BLaER1 treated with 17β-estradiol and CSF1 and Interleukin-3, amounts not matched to agents 10 nM and 100 nM (cell line): ENCODE data around the gene NBPF12.
"Not testable (repeated sequence)": the region's sequence is repeated elsewhere in the genome, so short reads cannot be mapped to it uniquely, and the experiment has no call there.

Source experiments
- H3K27ac ChIP-seq, 11 experiments: shearing (Covaris generic); formaldehyde crosslinking; 2 replicates each; pipeline ENCODE4 v1.8.1; 2022
- H3K27me3 ChIP-seq, 11 experiments: shearing (Covaris generic); formaldehyde crosslinking; 2 replicates each; pipeline ENCODE4 v1.8.1; 2022
- H3K36me3 ChIP-seq, 11 experiments: shearing (Covaris generic); formaldehyde crosslinking; 2 replicates each; pipeline ENCODE4 v1.8.1; 2022
- H3K4me1 ChIP-seq, 10 experiments: shearing (Covaris generic); formaldehyde crosslinking; 2 replicates each; pipeline ENCODE4 v1.8.1; 2022
- H3K4me2 ChIP-seq, 11 experiments: shearing (Covaris generic); formaldehyde crosslinking; 2 replicates each; pipeline ENCODE4 v1.8.1; 2022
- H3K4me3 ChIP-seq, 10 experiments: shearing (Covaris generic); formaldehyde crosslinking; 2 replicates each; pipeline ENCODE4 v1.8.1; 2022
- H3K9ac ChIP-seq, 11 experiments: shearing (Covaris generic); formaldehyde crosslinking; 2 replicates each; pipeline ENCODE4 v1.8.1; 2022
- H3K9me3 ChIP-seq, 11 experiments: shearing (Covaris generic); formaldehyde crosslinking; replicated peaks in 1 of 11; 2 replicates each; pipeline ENCODE4 v1.8.1; 2022
- H4K20me1 ChIP-seq, 11 experiments: shearing (Covaris generic); formaldehyde crosslinking; 2 replicates each; pipeline ENCODE4 v1.8.1; 2022

Gene NBPF12

GRCh38 chr1:146938927-146939786 lies 1.0 kb downstream of the NBPF12 start:
- H4K20me1 ChIP-seq = peaks cover 0 to 11% (median 0%) of the 10 kb centered on the region in 11 experiments; a peak in 4 of 22 replicates
- peak overlapping the region; percentile 68 to 80 (median 76) for H3K4me3 ChIP-seq
- peak overlapping the region; percentile 72 to 84 (median 79) for H3K4me2 ChIP-seq
- not testable (repeated sequence) for H3K27me3 ChIP-seq, H3K9me3 ChIP-seq, H3K4me1 ChIP-seq, H3K36me3 ChIP-seq
- H3K9ac ChIP-seq = peak overlapping the region; percentile 84 to 92 (median 87)
- peak overlapping the region; percentile 81 to 89 (median 83) for H3K27ac ChIP-seq

GRCh38 chr1:146940293-146940692 lies 2.2 kb downstream of the NBPF12 start:
- H3K9me3 ChIP-seq, H3K27me3 ChIP-seq, H3K27ac ChIP-seq, H3K36me3 ChIP-seq, H3K9ac ChIP-seq, H3K4me3 ChIP-seq, H3K4me1 ChIP-seq: not testable (repeated sequence)
- Histone ChIP-seq H4K20me1 (peaks cover 0 to 11% (median 0%) of the 10 kb centered on the region in 11 experiments; a peak in 4 of 22 replicates), H3K4me2 (peak overlapping the region in 8 of 11 experiments; percentile 72 to 81 (median 77); a peak in 7 of 22 replicates)

- H3K9ac ChIP-seq, H3K27me3 ChIP-seq, H3K27ac ChIP-seq, H3K4me1 ChIP-seq, H3K36me3 ChIP-seq, H3K4me3 ChIP-seq, H3K4me2 ChIP-seq, H3K9me3 ChIP-seq: not testable (repeated sequence)
- peaks cover 0 to 11% (median 0%) of the 10 kb centered on the region in 11 experiments; a peak in 4 of 22 replicates for H4K20me1 ChIP-seq
These were observed 5.3 kb downstream of the NBPF12 start for GRCh38 chr1:146943342-146943886.

- not testable (repeated sequence) for H3K9me3 ChIP-seq, H3K4me2 ChIP-seq, H3K36me3 ChIP-seq, H3K4me3 ChIP-seq, H3K4me1 ChIP-seq, H4K20me1 ChIP-seq, H3K9ac ChIP-seq, H3K27me3 ChIP-seq, H3K27ac ChIP-seq
These were observed 10.0 kb downstream of the NBPF12 start for GRCh38 chr1:146948127-146948526.

GRCh38 chr1:146964340-146964739 lies 26.2 kb downstream of the NBPF12 start:
- not testable (repeated sequence) for H3K27ac ChIP-seq, H3K9ac ChIP-seq, H3K9me3 ChIP-seq, H3K4me1 ChIP-seq, H3K27me3 ChIP-seq, H3K4me3 ChIP-seq, H4K20me1 ChIP-seq, H3K4me2 ChIP-seq
- H3K36me3 ChIP-seq = peaks cover 0 to 22% (median 0%) of the 10 kb centered on the region in 11 experiments; a peak in 8 of 22 replicates

GRCh38 chr1:146966351-146966750 lies 28.2 kb downstream of the NBPF12 start:
- H3K4me1 ChIP-seq, H3K4me2 ChIP-seq, H3K27ac ChIP-seq, H3K4me3 ChIP-seq, H3K27me3 ChIP-seq, H3K9me3 ChIP-seq, H3K9ac ChIP-seq, H4K20me1 ChIP-seq: not testable (repeated sequence)
- peaks cover 0 to 33% (median 6%) of the 10 kb centered on the region in 11 experiments; a peak in 13 of 22 replicates for H3K36me3 ChIP-seq

- H3K36me3 ChIP-seq = peaks cover 0 to 16% (median 6%) of the 10 kb centered on the region in 11 experiments; a peak in 12 of 22 replicates
- not testable (repeated sequence) for H3K9me3 ChIP-seq, H3K4me3 ChIP-seq, H3K27ac ChIP-seq, H3K4me1 ChIP-seq, H3K27me3 ChIP-seq, H4K20me1 ChIP-seq, H3K9ac ChIP-seq, H3K4me2 ChIP-seq
These were observed 32.5 kb downstream of the NBPF12 start for GRCh38 chr1:146970656-146971055.

GRCh38 chr1:146972681-146973080 lies 34.6 kb downstream of the NBPF12 start:
- not testable (repeated sequence) for H3K9me3 ChIP-seq, H3K4me1 ChIP-seq, H4K20me1 ChIP-seq, H3K9ac ChIP-seq, H3K4me3 ChIP-seq, H3K27ac ChIP-seq, H3K4me2 ChIP-seq, H3K27me3 ChIP-seq
- H3K36me3 ChIP-seq = peaks cover 0 to 16% (median 6%) of the 10 kb centered on the region in 11 experiments; a peak in 12 of 22 replicates

GRCh38 chr1:146985855-146986254 lies 47.7 kb downstream of the NBPF12 start:
- H3K9me3 ChIP-seq, H4K20me1 ChIP-seq, H3K4me3 ChIP-seq, H3K4me1 ChIP-seq, H3K27ac ChIP-seq, H3K4me2 ChIP-seq, H3K27me3 ChIP-seq, H3K9ac ChIP-seq: not testable (repeated sequence)
- peaks cover 4 to 17% (median 9%) of the 10 kb centered on the region in 11 experiments for H3K36me3 ChIP-seq

- H4K20me1 ChIP-seq, H3K27ac ChIP-seq: not testable (repeated sequence)
These were observed 48.3 kb downstream of the NBPF12 start for GRCh38 chr1:146986450-146986849.

GRCh38 chr1:146987502-146987901 lies 49.4 kb downstream of the NBPF12 start:
- not testable (repeated sequence) for H3K27ac ChIP-seq, H3K4me1 ChIP-seq, H3K9ac ChIP-seq, H3K4me2 ChIP-seq, H3K27me3 ChIP-seq, H4K20me1 ChIP-seq, H3K4me3 ChIP-seq, H3K9me3 ChIP-seq
- peaks cover 4 to 15% (median 9%) of the 10 kb centered on the region in 11 experiments for H3K36me3 ChIP-seq

More at GRCh38 chr1:146986450-146986849, 48.3 kb downstream of the NBPF12 start:
- not testable (repeated sequence) for H3K27me3 ChIP-seq, H3K4me1 ChIP-seq, H3K4me2 ChIP-seq, H3K9ac ChIP-seq, H3K4me3 ChIP-seq, H3K9me3 ChIP-seq
- H3K36me3 ChIP-seq = peaks cover 4 to 17% (median 9%) of the 10 kb centered on the region in 11 experiments

- not testable (repeated sequence) for H3K9ac ChIP-seq, H3K27ac ChIP-seq, H3K9me3 ChIP-seq, H4K20me1 ChIP-seq, H3K4me3 ChIP-seq, H3K27me3 ChIP-seq, H3K4me1 ChIP-seq, H3K4me2 ChIP-seq
- H3K36me3 ChIP-seq = peaks cover 4 to 18% (median 9%) of the 10 kb centered on the region in 11 experiments
These were observed 51.3 kb downstream of the NBPF12 start for GRCh38 chr1:146989455-146989854.

GRCh38 chr1:147008495-147008894 lies 70.4 kb downstream of the NBPF12 start:
- H3K9me3 ChIP-seq = peaks cover 8 to 25% (median 15%) of the 10 kb centered on the region in 11 experiments; a peak in 17 of 22 replicates
- H3K4me3 ChIP-seq, H3K27ac ChIP-seq, H3K36me3 ChIP-seq, H4K20me1 ChIP-seq, H3K4me1 ChIP-seq, H3K27me3 ChIP-seq, H3K4me2 ChIP-seq, H3K9ac ChIP-seq: not testable (repeated sequence)

GRCh38 chr1:147026975-147027374 lies 88.9 kb downstream of the NBPF12 start:
- not testable (repeated sequence) for H3K9me3 ChIP-seq, H3K4me3 ChIP-seq, H3K4me1 ChIP-seq, H3K27me3 ChIP-seq, H4K20me1 ChIP-seq, H3K4me2 ChIP-seq, H3K9ac ChIP-seq, H3K36me3 ChIP-seq, H3K27ac ChIP-seq
